Measurements from ENCODE around the gene TTC21A.

TTC21A gene

GRCh38 chr3:39180546-39181346, 73.3 kb downstream of the TTC21A start:
- no peak for TF ChIP-seq CTCF (IDR thresholded peaks at IDR 0.05; ENCODE audit: insufficient read depth, missing control alignments)
- DNase-seq (ENCODE audit: insufficient read length, low spot score) (peak; percentile 88), FAIRE-seq (no peak)

DNA sequence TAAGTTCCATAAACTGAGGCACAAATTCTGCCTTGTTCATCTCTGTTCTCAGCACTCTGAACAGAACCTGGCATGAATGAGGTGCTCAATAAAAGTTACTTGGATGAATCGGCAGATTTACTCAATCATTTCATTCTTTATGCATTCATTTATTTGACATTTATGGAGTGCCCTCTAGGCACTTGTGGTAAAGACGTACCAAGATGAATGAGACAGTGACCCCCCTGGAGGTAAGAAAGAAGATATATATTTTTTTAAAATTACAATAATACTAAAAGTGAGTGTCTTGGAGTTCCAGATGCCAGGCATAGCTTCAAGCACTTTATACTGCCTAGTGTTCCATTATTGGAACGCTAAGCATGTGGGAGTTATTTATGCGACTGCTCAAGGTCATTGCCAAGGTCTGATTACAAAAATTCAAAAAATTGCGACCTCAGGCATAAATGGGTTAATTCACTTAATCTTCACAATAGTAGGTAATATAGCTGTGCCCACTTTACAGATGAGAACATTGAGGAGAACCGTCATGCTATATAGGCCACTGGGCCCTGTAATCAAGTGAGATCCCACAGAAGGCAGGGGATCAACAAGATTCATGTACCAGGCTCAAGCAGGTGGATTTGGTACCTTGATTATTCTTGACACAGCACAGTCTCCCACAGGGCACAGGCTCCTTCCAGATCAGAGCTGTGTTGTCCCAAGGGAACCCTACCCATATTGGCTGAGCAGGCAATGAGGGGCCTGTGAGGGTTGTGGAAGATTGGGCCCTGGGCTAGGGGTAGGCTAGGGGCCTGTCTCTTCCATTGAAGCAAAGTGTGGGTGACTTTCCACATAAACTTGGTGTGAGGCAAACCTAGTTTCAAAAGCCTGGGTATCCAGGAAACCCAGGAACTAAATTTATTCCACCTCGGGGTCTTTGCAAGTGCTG, 74.2 kb downstream of the TTC21A start:
- FAIRE-seq (no peak), DNase-seq (ENCODE audit: insufficient read length, low spot score) (no peak)
- TF ChIP-seq CTCF (IDR thresholded peaks at IDR 0.05; ENCODE audit: insufficient read depth, missing control alignments) = no peak

- TF ChIP-seq CTCF (IDR thresholded peaks at IDR 0.05; ENCODE audit: insufficient read depth, missing control alignments) = no peak
- DNase-seq (ENCODE audit: insufficient read length, low spot score) (no peak), FAIRE-seq (no peak)
Measured at GRCh38 chr3:39183211-39184080, 76.0 kb downstream of the TTC21A start.

DNA sequence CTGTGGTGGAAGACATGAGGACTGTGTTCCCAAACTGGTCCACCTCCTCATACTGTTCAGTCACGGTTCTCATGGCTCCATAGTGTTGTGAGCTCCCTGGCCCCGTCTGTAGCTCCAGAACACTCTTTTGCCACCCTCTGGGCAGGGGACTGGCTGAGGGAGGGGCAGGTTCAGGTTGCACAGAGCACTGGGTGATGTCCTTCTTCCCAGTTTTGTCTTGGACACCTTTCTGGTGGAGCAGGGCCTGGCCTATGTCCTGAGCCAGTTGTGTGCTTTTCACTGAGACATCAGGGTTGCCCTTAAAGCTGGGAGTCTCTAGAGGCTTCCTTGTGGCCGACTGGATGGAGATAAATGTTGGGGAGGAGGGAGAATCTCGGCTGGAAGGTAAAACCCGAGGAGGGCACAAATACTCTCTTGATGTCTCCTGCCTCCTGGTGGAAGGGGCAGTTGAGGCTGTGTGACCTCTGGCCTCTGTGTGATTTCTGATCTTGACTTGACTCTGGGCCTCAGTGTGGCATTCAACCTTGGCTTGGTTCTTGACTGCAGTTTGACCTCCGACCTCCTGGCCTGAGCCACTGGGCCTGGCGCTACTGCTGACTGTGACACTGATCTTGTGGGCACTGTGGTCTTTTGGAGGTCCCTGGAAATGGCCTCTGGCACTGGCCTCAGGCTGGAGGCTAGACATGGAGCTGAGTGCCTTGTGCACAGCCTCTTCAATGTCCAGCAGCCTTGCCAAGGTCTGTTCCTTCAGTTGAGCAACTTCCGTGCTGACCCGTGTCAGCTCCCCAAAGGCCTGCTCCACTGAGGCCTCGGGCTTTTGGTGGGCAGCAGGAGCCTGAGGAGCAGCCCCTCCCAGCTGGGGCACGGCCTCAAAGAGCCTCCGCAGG, 76.8 kb downstream of the TTC21A start:
- no peak for FAIRE-seq
- TF ChIP-seq CTCF (IDR thresholded peaks at IDR 0.05; ENCODE audit: insufficient read depth, missing control alignments) = no peak
- DNase-seq (ENCODE audit: insufficient read length, low spot score) = no peak

DNA sequence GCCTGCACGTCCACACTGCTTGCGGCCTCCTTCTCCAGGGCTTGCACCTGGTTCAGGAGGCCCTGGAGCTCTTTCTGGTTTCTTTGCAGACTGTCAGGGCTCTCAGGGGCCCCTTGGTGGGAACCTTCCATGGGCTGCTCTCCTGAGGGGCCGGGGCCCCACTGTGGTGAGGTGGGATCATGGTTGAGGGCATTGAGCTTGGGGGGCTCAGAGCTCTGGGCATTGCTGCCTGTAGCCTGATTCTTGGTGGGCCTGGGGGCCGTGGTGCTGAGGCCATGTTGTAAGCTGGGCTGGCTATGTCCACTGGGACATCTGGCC, 77.4 kb downstream of the TTC21A start:
- FAIRE-seq (no peak), DNase-seq (ENCODE audit: insufficient read length, low spot score) (no peak)
- TF ChIP-seq CTCF (IDR thresholded peaks at IDR 0.05; ENCODE audit: insufficient read depth, missing control alignments) = no peak

GRCh38 chr3:39185326-39185958, 78.0 kb downstream of the TTC21A start:
- FAIRE-seq = no peak
- no peak for TF ChIP-seq CTCF (IDR thresholded peaks at IDR 0.05; ENCODE audit: insufficient read depth, missing control alignments)
- no peak for DNase-seq (ENCODE audit: insufficient read length, low spot score)

All from D721Med (cell line).